A549 (cell line): ENCODE measurements around the gene SLC2A10. TPM values are rescaled to one million over a fixed set of nuclear protein-coding genes. Genes with fewer than 3 reads are reported as not detected.
A peak's percentile ranks its signal among the peaks of the same experiment; 100 is the strongest.

Source experiments
- ATAC-seq, 2 experiments: fragments of 200-7000 bp in 1 of 2; fragments of >200 bp in 1 of 2; cut with Nextera tagmentation in 1 of 2; cut with Tn5 transposase in 1 of 2; 3 replicates each; pipeline versions ENCODE4 v1.8.0 to v1.9.1; 2018 to 2020; ENCODE audit warnings: mild to moderate bottlenecking in 1 of 2, moderate library complexity in 1 of 2
- CTCF ChIA-PET: fragments of 300-600 bp; sonication (Branson Sonifier 250); formaldehyde crosslinking; extraction: SDS; loops from one replicate; lab custom pipeline; 2021; ENCODE audit warnings: antibody characterized with exemption, inconsistent platforms; lab: Yijun Ruan, JAX
- POLR2A ChIA-PET: fragments of 350-600 bp; formaldehyde crosslinking; extraction: SDS; loops from one replicate; lab custom pipeline; 2021; ENCODE audit warnings: antibody characterized with exemption, inconsistent platforms; lab: Yijun Ruan, JAX
- DNase-seq, 2 experiments: peaks; one replicate each; pipeline versions ENCODE4 v3.0.0 to v3.0.0-alpha.2; 2011 to 2016; ENCODE audit warnings: low read depth in 1 of 2, low spot score in 1 of 2
- FAIRE-seq: peaks from 2 replicates; lab custom pipeline; 2011; peaks lifted over from hg19 to GRCh38; lab: Jason Lieb, UNC
- H3K27ac ChIP-seq, 2 experiments: fragments of >200 bp; sonication (Bioruptor Twin); formaldehyde crosslinking; 3 replicates each; pipeline ENCODE4 v1.5.1; 2016 to 2017
- H3K4me1 ChIP-seq: fragments of >200 bp; sonication (Bioruptor Twin); formaldehyde crosslinking; 3 replicates; pipeline ENCODE4 v1.6.1; 2016
- H3K4me2 ChIP-seq: fragments of >200 bp; sonication (Bioruptor Twin); formaldehyde crosslinking; 3 replicates; pipeline ENCODE4 v1.6.1; 2016
- H3K4me3 ChIP-seq: fragments of >200 bp; sonication (Bioruptor Twin); formaldehyde crosslinking; 3 replicates; pipeline ENCODE4 v1.5.1; 2016
- H3K9me3 ChIP-seq: fragments of >200 bp; sonication (Bioruptor Twin); formaldehyde crosslinking; 3 replicates; pipeline ENCODE4 v1.6.1; 2016
- CBX8 ChIP-seq: fragments of 200-600 bp; sonication (generic); IDR thresholded peaks from 2 replicates; pipeline ENCODE4 v1.6.1; 2016
- EHF ChIP-seq: fragments of 250-450 bp; sonication (Bioruptor Pico); IDR thresholded peaks from 2 replicates; pipeline ENCODE4 v1.5.0; 2020; ENCODE audit warnings: mild to moderate bottlenecking
- EHMT2 ChIP-seq: fragments of 200-600 bp; sonication (generic); IDR thresholded peaks from 2 replicates; pipeline ENCODE4 v1.6.1; 2016; ENCODE audit warnings: antibody characterized with exemption, low read depth, mild to moderate bottlenecking, moderate library complexity
- FOSB ChIP-seq: fragments of 250-450 bp; sonication (Bioruptor Pico); IDR thresholded peaks from 2 replicates; pipeline ENCODE4 v1.5.0; 2020; ENCODE audit warnings: mild to moderate bottlenecking, moderate library complexity
- FOSL2 ChIP-seq, 2 experiments: fragments of 450-650 bp in 1 of 2; fragments of >200 bp in 1 of 2; sonication (Bioruptor Twin) in 1 of 2; formaldehyde crosslinking; IDR thresholded peaks; 2 replicates each; pipeline versions ENCODE4 v1.5.0 to v1.6.1; 2016 to 2020; ENCODE audit warnings: mild to moderate bottlenecking in 1 of 2, moderate library complexity in 1 of 2
- GATA3 ChIP-seq: IDR thresholded peaks from 2 replicates; pipeline ENCODE4 v1.6.1; 2012; ENCODE audit warnings: borderline replicate concordance
- HEYL ChIP-seq: fragments of 250-450 bp; sonication (Bioruptor Pico); IDR thresholded peaks from 2 replicates; pipeline ENCODE4 v1.8.0; 2021; ENCODE audit warnings: mild to moderate bottlenecking, moderate library complexity
- JUN ChIP-seq, 2 experiments: fragments of >200 bp; sonication (Bioruptor Twin); formaldehyde crosslinking; IDR thresholded peaks; 2 replicates in 1 of 2; 3 replicates in 1 of 2; pipeline ENCODE4 v1.6.1; 2016 to 2017
- JUNB ChIP-seq: fragments of >200 bp; sonication (Bioruptor Twin); formaldehyde crosslinking; IDR thresholded peaks from 2 replicates; pipeline ENCODE4 v1.6.1; 2016
- KDM1A ChIP-seq: fragments of 200-600 bp; sonication (generic); IDR thresholded peaks from 2 replicates; pipeline ENCODE4 v1.6.1; 2016; ENCODE audit warnings: low read depth, mild to moderate bottlenecking
- KDM5A ChIP-seq: fragments of 200-600 bp; sonication (generic); IDR thresholded peaks from 2 replicates; pipeline ENCODE4 v1.6.1; 2016; ENCODE audit warnings: antibody characterized with exemption, mild to moderate bottlenecking
- NFE2L2 ChIP-seq: fragments of 150-350 bp; conservative IDR thresholded peaks from 2 replicates; pipeline ENCODE4 v1.6.1; 2014; ENCODE audit warnings: low read length
- PHF8 ChIP-seq: fragments of 200-600 bp; sonication (generic); IDR thresholded peaks from 2 replicates; pipeline ENCODE4 v1.6.1; 2016; ENCODE audit warnings: low read depth, mild to moderate bottlenecking, antibody characterized with exemption, moderate library complexity, borderline replicate concordance
- POLR2A ChIP-seq: IDR thresholded peaks from 2 replicates; pipeline ENCODE4 v1.6.1; 2012; ENCODE audit warnings: mild to moderate bottlenecking, low read length
- RARB ChIP-seq: fragments of 250-450 bp; sonication (Bioruptor Pico); IDR thresholded peaks from 2 replicates; pipeline ENCODE4 v1.8.0; 2021; ENCODE audit warnings: mild to moderate bottlenecking, moderate library complexity
- RFX5 ChIP-seq: fragments of 450-650 bp; IDR thresholded peaks from 2 replicates; pipeline ENCODE4 v1.7.1; 2014; ENCODE audit warnings: antibody characterized with exemption, mild to moderate bottlenecking, moderate library complexity
- TFCP2L1 ChIP-seq: fragments of 250-450 bp; sonication (Bioruptor Pico); IDR thresholded peaks from 2 replicates; pipeline ENCODE4 v1.5.0; 2021; ENCODE audit warnings: mild to moderate bottlenecking
- TP53 ChIP-seq: fragments of 250-450 bp; sonication (Bioruptor Pico); IDR thresholded peaks from 2 replicates; pipeline ENCODE4 v1.5.0; 2021; ENCODE audit warnings: mild to moderate bottlenecking, moderate library complexity
- ZC3H11A ChIP-seq: fragments of 450-650 bp; IDR thresholded peaks from 2 replicates; pipeline ENCODE4 v1.6.1; 2014; ENCODE audit warnings: antibody characterized with exemption, mild to moderate bottlenecking
- WGBS: methylation state at CpG from one replicate; pipeline ENCODE4 v1.1.6; 2017; ENCODE audit errors: missing lambda C conversion rate; 5-methylcytosine and 5-hydroxymethylcytosine counted together
- polyA plus RNA-seq, 4 experiments: library from polyadenylated mRNA; depleted of rRNA in 3 of 4; stranded (reverse); fragments of >200 nt; fragmentation: RNase III in 1 of 4; extraction: RNeasy Plus Mini Kit Qiagen cat#74134 plus additional on column Dnase treatment in 1 of 4; gene quantifications; 2 replicates in 3 of 4; 3 replicates in 1 of 4; pipeline ENCODE4 v1.2.3, GENCODE V29; 2011 to 2017
- TF ChIP-seq, protein P1 (sequence below): fragments of 250-450 bp; sonication (Bioruptor Pico); IDR thresholded peaks from 2 replicates; pipeline ENCODE4 v1.5.0; 2020; ENCODE audit warnings: low read depth, mild to moderate bottlenecking, moderate library complexity
- TF ChIP-seq, protein P2 (sequence below): fragments of 450-650 bp; IDR thresholded peaks from 2 replicates; pipeline ENCODE4 v1.6.1; 2014; ENCODE audit warnings: antibody characterized with exemption

The SLC2A10 gene
- polyA plus RNA-seq, 2 of the 4 experiments (the other 2 are of a cell fraction) = 0.01 TPM; not detected in 1

DNA sequence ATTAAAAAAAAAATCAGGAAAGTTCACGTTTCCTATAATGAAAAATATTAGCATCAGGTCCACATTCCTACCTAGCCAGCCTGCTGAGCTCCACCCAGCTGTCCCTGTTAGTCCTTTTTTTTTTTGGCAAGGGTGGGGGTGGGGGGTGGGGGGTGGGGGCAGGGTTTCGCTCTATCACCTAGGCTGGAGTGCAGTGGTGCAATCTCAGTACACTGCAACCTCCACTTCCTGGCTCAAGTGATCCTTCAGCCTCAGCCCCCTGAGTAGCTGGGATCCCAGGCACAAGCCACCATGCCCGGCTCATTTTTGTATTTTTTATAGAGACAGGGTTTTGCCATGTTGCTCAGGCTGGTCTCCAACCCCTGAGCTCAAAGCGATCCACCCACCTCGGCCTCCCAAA is 7.5 kb upstream of the SLC2A10 start:
- ChIA-PET POLR2A (no interaction called here), CTCF (interaction anchor here (1.0 to 1.5 kb wide), 4 partner anchors 9 to 79 kb away, joined by 3 to 7 read pairs (median 3); partner anchors contain the start of gene TP53RK)
- H3K9me3 ChIP-seq = peaks cover 20% of the 10 kb centered on the region
- WGBS = 48% methylated on average over 5 of the region's 5 CpGs
- DNase-seq (no peak), ATAC-seq (no peak), FAIRE-seq (no peak)
- H3K27ac ChIP-seq = no peak overlapping the region
- H3K4me1 ChIP-seq = no peaks in the 10 kb centered on the region
- H3K4me2 ChIP-seq = no peak overlapping the region
- no peak overlapping the region for H3K4me3 ChIP-seq
- no peak for TF ChIP-seq KDM5A

DNA sequence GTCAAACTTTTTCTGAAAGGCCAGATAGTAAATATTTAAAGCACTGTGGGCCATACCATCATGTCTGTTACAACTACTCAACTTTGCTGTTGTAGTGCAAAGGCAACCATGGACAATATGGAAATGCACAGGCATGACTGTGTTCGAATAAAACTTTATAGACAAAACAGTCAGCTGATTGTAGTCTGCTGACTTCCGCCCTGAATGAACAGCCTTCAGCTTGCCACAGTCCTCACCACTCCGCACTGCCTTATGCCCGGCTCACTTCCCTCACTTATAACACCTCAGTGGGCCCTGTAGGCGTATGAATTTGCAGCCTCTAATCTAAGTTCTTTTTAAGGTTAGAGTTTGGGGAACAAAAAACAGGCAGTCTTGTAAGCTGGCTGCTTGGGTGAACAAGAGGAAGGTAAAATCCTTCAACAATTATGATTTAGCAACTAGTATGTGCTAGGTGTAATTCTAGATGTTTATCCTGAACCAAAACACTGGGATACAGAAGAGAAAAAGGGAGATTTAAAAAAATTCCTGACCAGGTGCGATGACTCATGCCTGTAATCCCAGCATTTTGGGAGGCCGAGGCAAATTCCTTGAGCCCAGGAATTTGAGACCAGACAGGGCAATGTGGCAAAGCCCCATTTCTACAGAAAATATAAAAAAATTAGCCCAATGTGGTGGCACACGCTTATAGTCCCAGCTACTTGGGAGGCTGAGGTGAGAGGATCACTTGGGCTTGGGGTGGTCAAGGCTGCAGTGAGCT is 6.8 kb upstream of the SLC2A10 start:
- POLR2A ChIA-PET = no interaction called here
- WGBS = 83% methylated on average over 8 of the region's 8 CpGs

DNA sequence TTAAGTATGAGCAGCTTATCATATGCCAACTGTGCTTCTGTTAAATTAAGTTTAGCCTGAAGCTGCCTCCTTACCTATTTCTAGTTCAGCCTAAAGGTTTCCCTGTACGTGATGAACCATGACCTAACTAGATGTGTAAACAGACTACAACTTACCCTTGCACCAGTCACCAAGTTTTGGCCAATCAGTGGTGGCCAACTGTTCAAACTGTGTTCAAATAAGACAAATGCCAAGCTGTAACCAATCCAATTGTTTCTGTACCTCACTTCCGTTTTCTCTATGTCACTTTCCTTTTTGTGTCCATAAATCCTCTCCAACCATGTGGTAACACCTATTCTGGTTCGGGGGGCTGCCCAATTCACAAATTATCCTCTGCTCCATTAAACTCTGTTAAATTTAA is 6.0 kb upstream of the SLC2A10 start:
- 50% methylated on average over 3 of the region's 3 CpGs for WGBS
- Histone ChIP-seq H3K4me2 (no peak overlapping the region), H3K27ac (no peak overlapping the region), H3K9me3 (peaks cover 22% of the 10 kb centered on the region), H3K4me3 (no peak overlapping the region), H3K4me1 (no peaks in the 10 kb centered on the region)
- DNase-seq (no peak), ATAC-seq (no peak), FAIRE-seq (no peak)
- ChIA-PET POLR2A (no interaction called here), CTCF (interaction anchor here (1.0 kb wide), 1 partner anchor 9 kb away, joined by 3 read pairs; no protein-coding TSS in a partner anchor)
- no peak for TF ChIP-seq JUNB
- no peak for TF ChIP-seq TFCP2L1 (CRISPR knock-in tag)
- TF ChIP-seq RFX5 = no peak
- TF ChIP-seq RARB (CRISPR knock-in tag) = no peak
- TF ChIP-seq, protein P1, sequence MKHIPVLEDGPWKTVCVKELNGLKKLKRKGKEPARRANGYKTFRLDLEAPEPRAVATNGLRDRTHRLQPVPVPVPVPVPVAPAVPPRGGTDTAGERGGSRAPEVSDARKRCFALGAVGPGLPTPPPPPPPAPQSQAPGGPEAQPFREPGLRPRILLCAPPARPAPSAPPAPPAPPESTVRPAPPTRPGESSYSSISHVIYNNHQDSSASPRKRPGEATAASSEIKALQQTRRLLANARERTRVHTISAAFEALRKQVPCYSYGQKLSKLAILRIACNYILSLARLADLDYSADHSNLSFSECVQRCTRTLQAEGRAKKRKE (CRISPR knock-in tag) = no peak
- TF ChIP-seq PHF8 = no peak
- no peak for TF ChIP-seq FOSB (CRISPR knock-in tag)
- no peak for TF ChIP-seq JUN (IDR thresholded peaks at IDR 0.05)
- TF ChIP-seq EHMT2 = no peak
- TF ChIP-seq, protein P2, sequence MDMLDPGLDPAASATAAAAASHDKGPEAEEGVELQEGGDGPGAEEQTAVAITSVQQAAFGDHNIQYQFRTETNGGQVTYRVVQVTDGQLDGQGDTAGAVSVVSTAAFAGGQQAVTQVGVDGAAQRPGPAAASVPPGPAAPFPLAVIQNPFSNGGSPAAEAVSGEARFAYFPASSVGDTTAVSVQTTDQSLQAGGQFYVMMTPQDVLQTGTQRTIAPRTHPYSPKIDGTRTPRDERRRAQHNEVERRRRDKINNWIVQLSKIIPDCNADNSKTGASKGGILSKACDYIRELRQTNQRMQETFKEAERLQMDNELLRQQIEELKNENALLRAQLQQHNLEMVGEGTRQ = no peak
- TF ChIP-seq KDM1A = no peak
- no peak for TF ChIP-seq HEYL (CRISPR knock-in tag)
- TF ChIP-seq TP53 = no peak
- no peak for TF ChIP-seq KDM5A
- TF ChIP-seq NFE2L2 = no peak
- no peak for TF ChIP-seq ZC3H11A
- no peak for TF ChIP-seq POLR2A
- no peak for TF ChIP-seq EHF (CRISPR knock-in tag)

More for the DNA sequence above, 6.8 kb upstream of the SLC2A10 start:
- H3K4me3 ChIP-seq = no peak overlapping the region
- no peak for TF ChIP-seq FOSB (CRISPR knock-in tag)
- no peak for TF ChIP-seq CBX8
- TF ChIP-seq GATA3 = no peak
- no peak for TF ChIP-seq FOSL2 (IDR thresholded peaks at IDR 0.05)
- TF ChIP-seq FOSL2 (CRISPR knock-in tag; IDR thresholded peaks at IDR 0.05) = peak; percentile 40; the same call in 1 of the 2 replicates
- peaks cover 22% of the 10 kb centered on the region for H3K9me3 ChIP-seq
- FAIRE-seq (no peak), ATAC-seq (no peak), DNase-seq (no peak)
- no peak overlapping the region for H3K4me2 ChIP-seq
- CTCF ChIA-PET = interaction anchor here (1.0 to 1.5 kb wide), 4 partner anchors 8 to 78 kb away, joined by 3 to 7 read pairs (median 3); partner anchors contain the start of gene TP53RK
- H3K27ac ChIP-seq = no peak overlapping the region
- H3K4me1 ChIP-seq = no peaks in the 10 kb centered on the region
